Inflammatory macrophage treated with lipopolysaccharide for 1 hour (primary cell): ENCODE data around the gene GID4.

Experiments used
- DNase-seq, 2 donors: peaks; one replicate each; pipeline ENCODE4 v3.0.0-alpha.2; 2020 to 2022

The GID4 gene

GRCh38 chr17:18105595-18105994, 66.4 kb downstream of the GID4 start:
- DNase-seq = no peak

GRCh38 chr17:18106211-18106610, 67.0 kb downstream of the GID4 start:
- no peak for DNase-seq

- DNase-seq = no peak
Observed at GRCh38 chr17:18107061-18107790, 68.0 kb downstream of the GID4 start.

- no peak for DNase-seq
Observed at GRCh38 chr17:18107971-18108370, 68.8 kb downstream of the GID4 start.

GRCh38 chr17:18108401-18109312, 69.4 kb downstream of the GID4 start, which contains the start of gene MYO15A:
Gene MYO15A (plus strand): TSS chr17:18108756. CDS start chr17:18118801, 10,045 bp downstream.
- no peak for DNase-seq

- no peak for DNase-seq
Observed at GRCh38 chr17:18109935-18110485, 70.8 kb downstream of the GID4 start.

GRCh38 chr17:18110636-18111145, 71.5 kb downstream of the GID4 start:
- no peak for DNase-seq

GRCh38 chr17:18111330-18111971, 72.2 kb downstream of the GID4 start:
- no peak for DNase-seq

- DNase-seq = no peak
Observed at GRCh38 chr17:18115517-18115916, 76.3 kb downstream of the GID4 start.

GRCh38 chr17:18116078-18116477, 76.9 kb downstream of the GID4 start:
- DNase-seq = no peak

- no peak for DNase-seq
Observed at GRCh38 chr17:18117533-18117932, 78.3 kb downstream of the GID4 start.
